SU-DHL-6 (cell line): ENCODE measurements around the gene CNOT1.

ENCODE experiments used
- EZH2phosphoT487 ChIP-seq: fragments of 200-600 bp; sonication (generic), shearing (Covaris generic); conservative IDR thresholded peaks from 2 replicates; pipeline ENCODE4 v1.6.1; 2018; ENCODE audit warnings: mild to moderate bottlenecking, antibody characterized with exemption, low read length, moderate library complexity, mixed read lengths
- TF ChIP-seq, protein P1 (sequence below): fragments of 200-600 bp; sonication (generic); IDR thresholded peaks from one replicate; pipeline ENCODE4 v1.5.1; 2017; ENCODE audit warnings: antibody characterized with exemption, mild to moderate bottlenecking, low read length, moderate library complexity; ENCODE audit not compliant: insufficient read depth, poor library complexity, severe bottlenecking

DNA sequence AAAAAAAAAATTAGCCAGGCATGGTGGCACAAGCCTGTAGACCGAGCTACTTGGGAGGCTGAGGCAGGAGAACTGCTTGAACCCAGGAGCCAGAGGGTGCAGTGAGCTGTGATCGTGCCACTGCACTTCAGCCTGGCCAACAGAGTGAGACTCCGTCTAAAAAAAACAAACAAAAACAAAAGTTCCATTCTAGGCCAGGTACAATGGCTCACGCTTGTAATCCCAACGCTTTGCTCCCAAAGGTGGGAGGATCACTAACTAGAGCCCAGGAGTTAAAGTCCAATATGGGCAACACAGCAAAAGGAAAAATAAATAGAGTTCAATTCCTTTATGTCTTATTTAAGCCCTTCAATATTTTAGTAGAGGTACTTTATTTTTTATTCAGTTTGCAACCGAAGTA lies 47.5 kb downstream of the CNOT1 start:
- TF ChIP-seq, protein P1, sequence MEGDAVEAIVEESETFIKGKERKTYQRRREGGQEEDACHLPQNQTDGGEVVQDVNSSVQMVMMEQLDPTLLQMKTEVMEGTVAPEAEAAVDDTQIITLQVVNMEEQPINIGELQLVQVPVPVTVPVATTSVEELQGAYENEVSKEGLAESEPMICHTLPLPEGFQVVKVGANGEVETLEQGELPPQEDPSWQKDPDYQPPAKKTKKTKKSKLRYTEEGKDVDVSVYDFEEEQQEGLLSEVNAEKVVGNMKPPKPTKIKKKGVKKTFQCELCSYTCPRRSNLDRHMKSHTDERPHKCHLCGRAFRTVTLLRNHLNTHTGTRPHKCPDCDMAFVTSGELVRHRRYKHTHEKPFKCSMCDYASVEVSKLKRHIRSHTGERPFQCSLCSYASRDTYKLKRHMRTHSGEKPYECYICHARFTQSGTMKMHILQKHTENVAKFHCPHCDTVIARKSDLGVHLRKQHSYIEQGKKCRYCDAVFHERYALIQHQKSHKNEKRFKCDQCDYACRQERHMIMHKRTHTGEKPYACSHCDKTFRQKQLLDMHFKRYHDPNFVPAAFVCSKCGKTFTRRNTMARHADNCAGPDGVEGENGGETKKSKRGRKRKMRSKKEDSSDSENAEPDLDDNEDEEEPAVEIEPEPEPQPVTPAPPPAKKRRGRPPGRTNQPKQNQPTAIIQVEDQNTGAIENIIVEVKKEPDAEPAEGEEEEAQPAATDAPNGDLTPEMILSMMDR: no peak
- TF ChIP-seq EZH2phosphoT487: no peak
